GM19324 (cell line): ENCODE data around the gene STK4.

Experiments
- ATAC-seq: cut with Tn5 transposase; IDR thresholded peaks from one replicate; pipeline ENCODE4 v1.9.1; 2021; ENCODE audit warnings: mild to moderate bottlenecking, moderate library complexity; ENCODE audit not compliant: unreplicated experiment, low FRiP score

The STK4 gene

DNA sequence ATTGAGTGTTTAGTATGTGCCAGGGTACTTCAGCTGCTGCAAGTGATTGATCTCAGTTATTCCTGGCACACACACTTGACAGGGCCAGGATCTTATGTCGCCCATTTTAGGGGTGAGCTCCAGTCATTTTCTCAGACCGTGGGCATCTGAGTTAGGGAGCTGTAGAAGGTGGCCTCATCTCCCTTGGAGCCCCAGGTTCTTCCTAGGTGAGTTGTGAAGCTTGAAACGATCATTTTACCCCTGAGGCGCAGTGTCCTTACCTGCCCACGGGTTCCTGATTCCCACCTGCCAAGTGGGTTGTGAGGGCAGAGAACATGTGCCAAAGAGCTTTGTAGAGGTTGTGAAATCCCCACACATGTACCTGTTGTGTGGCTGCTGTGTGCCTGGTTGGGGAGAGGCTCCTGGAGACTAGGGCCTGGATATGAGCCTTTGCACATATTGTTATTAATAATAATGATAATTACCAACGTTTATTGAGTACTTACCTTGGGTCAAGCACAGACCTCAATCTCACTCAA lies 135.1 kb downstream of the STK4 start:
- no peak for ATAC-seq

- ATAC-seq, result no peak
These were observed 136.8 kb downstream of the STK4 start for GRCh38 chr20:45103072-45103471.

DNA sequence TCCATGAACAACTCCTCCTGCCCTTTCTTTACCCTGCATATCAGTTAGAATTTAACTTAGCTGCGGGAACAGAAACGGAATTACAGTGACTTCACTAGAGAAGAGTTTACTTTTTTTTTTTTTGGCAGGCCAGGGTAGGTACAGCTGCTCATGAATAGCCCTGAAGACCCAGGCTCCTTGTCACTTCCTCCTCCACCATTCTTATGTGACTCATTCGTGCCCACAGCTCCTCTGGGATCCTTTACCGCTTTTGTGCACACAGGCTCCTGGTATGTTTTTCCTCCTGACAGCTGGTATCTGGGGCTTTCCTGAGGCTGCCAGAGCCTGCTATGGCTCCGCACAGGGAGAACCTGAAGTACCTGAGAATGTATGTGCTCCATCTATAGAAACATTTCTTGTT lies 138.5 kb downstream of the STK4 start:
- no peak for ATAC-seq

DNA sequence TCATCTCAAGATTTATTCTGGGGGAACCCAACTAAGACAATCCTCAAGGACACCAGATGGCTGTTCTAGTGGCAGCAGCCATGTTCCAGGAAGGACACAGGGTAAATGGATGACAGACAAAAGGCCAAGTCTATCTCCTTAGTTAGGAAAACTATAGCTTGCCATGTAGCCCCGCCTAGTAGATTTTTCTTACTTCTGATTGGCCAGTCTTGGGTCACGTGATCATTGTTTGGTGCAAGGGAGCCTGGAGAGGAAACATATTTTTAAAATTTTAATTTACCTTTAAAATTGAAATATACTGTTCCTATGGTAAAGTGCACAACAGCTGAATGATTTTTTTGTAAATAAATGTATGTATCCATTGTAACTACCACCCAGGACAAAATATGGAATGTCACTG lies 139.0 kb downstream of the STK4 start:
- no peak for ATAC-seq

- ATAC-seq, result no peak
These were observed 143.3 kb downstream of the STK4 start for GRCh38 chr20:45109634-45110033.

- no peak for ATAC-seq
These were observed 144.0 kb downstream of the STK4 start for GRCh38 chr20:45110301-45110700.

DNA sequence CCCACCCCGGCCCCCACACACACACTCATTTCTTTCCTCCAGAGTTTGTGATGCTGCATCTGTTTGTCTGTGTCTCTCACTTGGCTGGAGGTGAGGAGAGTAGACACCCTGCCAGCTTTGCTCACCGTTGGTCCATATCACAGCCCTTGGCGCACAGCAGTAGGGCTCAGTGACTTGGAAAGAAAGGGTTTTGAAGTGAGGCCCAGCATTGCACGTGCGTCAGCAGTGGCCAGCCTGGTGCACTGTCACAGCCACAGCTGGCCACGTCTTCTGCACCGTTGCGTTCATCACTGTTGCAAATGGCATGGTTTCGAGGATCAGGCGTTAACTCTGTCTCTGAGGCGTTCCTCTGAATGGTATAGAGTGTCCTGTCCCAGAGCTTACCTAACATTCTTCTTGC lies 145.0 kb downstream of the STK4 start:
- ATAC-seq, result no peak

DNA sequence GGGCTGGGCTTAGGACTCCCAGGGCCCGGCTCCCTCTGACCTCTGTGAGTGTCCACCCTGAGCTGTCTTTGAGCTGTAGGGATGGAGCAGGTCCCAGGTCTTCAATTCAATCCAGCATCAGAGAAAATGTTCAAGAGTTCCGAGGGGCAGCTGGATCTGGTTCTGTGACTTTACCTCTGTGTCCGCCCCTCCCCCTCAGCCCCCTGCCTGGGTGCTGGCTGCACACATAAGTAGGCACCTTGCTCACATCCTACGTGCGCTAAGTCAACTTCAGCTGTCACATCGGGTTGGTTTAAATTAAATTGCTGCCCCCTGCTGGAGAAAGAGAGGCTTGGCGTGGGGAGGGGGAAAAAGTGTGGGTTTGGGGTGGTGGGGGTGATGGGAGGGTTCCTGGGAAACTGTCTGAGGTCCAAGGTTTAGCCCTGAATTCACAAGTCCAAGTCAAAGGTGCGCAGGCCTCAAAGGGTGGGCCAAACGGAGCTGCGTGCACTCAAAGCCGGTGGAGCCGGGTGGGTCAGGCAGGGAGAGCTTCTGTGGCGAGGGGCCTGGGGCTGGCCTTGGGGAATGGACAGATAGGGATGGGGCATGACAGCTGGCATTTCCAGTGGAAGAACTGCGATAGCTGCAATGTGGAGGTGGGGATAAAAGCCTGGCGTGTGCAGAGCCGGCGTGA lies 145.6 kb downstream of the STK4 start:
- no peak for ATAC-seq

DNA sequence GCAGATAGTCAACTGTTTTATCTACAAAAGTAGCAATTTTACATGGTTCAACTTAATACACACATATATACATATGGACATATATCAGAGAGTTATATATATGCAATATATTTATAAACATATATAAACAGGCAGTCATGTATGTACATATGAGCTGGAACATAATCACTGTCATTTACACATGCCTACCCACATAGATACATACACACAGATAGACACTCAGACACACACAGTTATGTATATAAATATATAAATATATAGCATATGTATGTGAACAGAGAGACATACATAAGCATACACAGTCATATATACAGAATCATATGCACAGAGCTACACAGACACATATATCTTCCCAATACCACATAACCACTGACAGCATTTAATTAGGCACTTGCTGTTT lies 146.4 kb downstream of the STK4 start:
- ATAC-seq, result no peak

DNA sequence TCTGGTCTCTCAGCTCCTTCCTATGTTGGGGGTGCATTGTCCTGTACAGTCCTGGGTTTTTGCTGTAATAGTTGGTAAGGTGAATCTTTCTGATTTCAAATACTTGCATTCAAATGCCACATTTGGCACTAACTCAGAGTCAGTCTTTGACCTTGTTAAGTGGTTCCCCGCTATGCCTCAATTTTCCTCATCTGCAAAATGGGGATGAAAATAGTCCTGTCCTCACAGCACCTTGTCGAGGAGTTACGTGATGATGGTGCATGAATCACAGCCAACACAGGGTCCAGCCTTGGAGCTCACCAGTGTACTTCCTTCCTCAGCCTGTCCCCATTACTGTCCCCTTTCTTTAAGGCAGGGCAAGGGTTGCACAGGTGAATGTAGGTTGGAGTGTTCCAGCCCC lies 147.6 kb downstream of the STK4 start:
- no peak for ATAC-seq

GRCh38 chr20:45114465-45115385 lies 148.4 kb downstream of the STK4 start, which contains the start of gene WFDC5:
TSS of gene WFDC5 (minus strand) at chr20:45115174. CDS start at chr20:45115083, 91 bp downstream.
- ATAC-seq, result no peak

DNA sequence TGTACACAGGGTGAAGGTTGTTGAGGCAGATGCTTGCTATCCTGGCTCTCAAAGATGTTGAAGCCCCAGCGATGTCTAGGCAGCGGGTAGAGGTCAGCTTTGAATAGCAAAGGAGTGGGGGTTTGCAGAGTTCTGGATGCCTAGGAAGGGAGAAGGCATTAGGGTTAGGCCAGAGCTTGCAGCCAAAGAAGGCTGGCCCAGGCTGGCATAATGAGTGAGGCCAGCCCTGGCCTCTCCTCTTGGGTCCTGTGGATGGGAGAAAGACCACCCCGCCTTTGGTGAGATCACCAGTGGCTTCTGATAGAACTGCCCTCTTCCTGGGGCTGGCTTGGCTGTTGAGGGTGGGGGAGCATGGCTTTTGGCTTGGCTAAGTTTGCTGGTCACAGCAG lies 149.1 kb downstream of the STK4 start:
- no peak for ATAC-seq

DNA sequence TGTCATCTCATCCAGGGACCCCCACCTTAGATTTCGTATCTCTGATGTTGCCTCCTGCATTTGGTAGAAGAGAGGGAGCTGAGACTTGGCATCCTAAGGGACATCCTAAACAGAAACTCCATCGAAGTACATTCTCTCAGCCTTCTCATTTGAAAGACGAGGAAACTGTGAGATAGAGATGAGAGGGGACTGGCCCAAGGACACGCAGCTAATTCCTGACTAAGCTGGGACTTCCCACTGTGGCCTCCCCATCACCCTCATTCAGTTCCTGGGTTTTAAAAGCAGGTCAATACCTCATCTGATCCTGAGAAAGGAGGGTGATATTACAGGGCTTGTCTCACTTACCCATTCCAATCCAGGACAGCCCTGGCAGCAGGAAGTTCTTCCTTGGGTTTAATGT lies 149.5 kb downstream of the STK4 start:
- no peak for ATAC-seq

DNA sequence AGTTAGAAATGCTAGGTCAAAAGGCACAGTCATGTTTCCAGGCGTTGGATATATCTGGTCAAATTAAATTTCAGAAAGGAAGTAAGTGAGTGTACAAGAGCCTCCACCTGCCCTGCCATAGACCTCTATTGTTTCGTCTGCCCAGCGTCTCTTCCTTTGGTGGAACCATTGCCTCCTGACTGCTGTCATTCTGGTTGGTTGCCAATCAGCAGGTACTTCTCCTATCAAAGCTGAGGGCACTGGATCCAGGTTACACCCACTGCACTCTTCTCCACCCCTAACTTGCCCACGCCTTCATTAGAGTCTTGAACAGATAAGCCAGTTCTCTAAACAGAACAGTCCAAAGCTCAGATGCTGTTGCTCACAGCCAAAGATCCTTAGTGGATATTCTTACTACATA lies 151.3 kb downstream of the STK4 start:
- no peak for ATAC-seq

DNA sequence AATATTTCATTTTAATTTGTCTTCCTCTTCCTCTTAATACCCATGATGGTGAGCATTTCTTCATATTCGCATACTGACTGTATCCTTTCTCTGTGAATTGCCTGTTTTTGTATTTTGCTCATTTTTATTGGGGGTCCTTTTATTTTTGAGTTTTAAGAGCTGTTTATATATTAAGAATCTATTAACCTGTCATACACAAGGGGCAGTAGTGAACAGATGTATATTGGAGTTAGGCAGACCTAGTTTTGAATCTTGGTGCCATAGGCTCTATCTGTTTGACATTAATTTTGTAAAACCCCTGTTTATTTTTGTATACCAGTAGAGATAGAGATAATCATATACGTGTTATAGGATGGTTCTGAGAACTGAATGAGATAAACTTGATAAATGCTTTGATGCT lies 151.7 kb downstream of the STK4 start:
- ATAC-seq, result no peak

DNA sequence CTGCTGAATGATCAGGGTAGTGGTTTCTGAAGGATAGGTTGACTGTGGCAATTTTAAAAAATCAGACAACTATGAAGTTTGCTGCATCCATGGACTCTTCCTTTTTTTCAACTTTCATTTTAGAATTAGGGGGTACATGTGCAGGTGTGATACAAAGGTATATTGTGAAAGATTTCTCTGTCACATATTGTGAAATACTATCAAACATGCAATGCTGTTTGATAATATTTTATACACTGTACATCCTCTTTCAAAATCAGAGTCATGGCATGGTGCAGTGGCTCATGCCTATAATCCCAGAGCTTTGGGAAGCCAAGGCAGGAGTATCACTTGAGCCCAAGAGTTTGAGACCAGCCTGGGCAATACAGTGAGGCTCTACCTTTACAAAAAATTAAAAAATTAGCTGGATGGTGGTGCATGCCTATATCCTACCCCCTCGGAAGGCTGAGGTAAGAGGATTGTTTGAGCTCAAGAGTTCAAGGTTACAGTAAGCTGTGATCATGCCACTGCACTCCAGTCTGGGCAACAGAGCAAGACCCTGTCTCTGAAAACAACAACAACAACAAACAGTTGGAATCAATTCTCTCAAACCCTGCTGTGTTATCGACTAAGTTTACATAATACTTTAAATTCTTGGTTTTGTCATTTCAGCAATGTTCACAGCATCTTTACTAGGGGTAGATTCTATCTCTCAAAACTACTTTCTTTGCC lies 153.4 kb downstream of the STK4 start:
- no peak for ATAC-seq

GRCh38 chr20:45121388-45121787 lies 155.1 kb downstream of the STK4 start:
- no peak for ATAC-seq

- ATAC-seq, result no peak
These were observed 158.1 kb downstream of the STK4 start, which contains the start of gene WFDC12 for GRCh38 chr20:45124365-45124764. TSS of gene WFDC12 (minus strand) at chr20:45124465. CDS start at chr20:45124447, 18 bp downstream.

GRCh38 chr20:45128099-45128498 lies 161.8 kb downstream of the STK4 start:
- no peak for ATAC-seq
